H1 (cell line): Measurements from ENCODE around the gene TDRD1. TPM values are rescaled to one million over a fixed set of nuclear protein-coding genes. Genes with fewer than 3 reads are reported as not detected.

Source experiments
- CTCF ChIA-PET: fragments of 300-600 bp; sonication (Branson Sonifier 250); formaldehyde crosslinking; loops from one replicate; lab custom pipeline; 2021; ENCODE audit not compliant: partially characterized antibody; lab: Charles Lee
- POLR2A ChIA-PET: fragments of 300-600 bp; sonication (Branson Sonifier 250); formaldehyde crosslinking; loops from one replicate; lab custom pipeline; 2021; ENCODE audit warnings: inconsistent platforms; ENCODE audit not compliant: partially characterized antibody; lab: Charles Lee
- DNase-seq, 2 experiments: peaks; one replicate each; pipeline versions ENCODE4 v3.0.0 to v3.0.0-alpha.2; 2010 to 2022; ENCODE audit warnings: low spot score in 2 of 2, low read depth in 1 of 2, mixed read lengths in 1 of 2
- FAIRE-seq: peaks from 2 replicates; lab custom pipeline; 2011; peaks lifted over from hg19 to GRCh38; lab: Jason Lieb, UNC
- H2AFZ ChIP-seq: 2 replicates; pipeline ENCODE4 v1.8.1; 2012; ENCODE audit warnings: low read length, inconsistent platforms
- H2AK5ac ChIP-seq: 2 replicates; pipeline ENCODE4 v1.6.1; 2013; ENCODE audit warnings: low read depth, low read length
- H2BK120ac ChIP-seq: replicated peaks from 2 replicates; pipeline ENCODE3; 2013; ENCODE audit warnings: low read depth, low read length, inconsistent platforms
- H2BK12ac ChIP-seq: 2 replicates; pipeline ENCODE4 v1.6.1; 2013; ENCODE audit warnings: low read depth, low read length
- H2BK15ac ChIP-seq: 2 replicates; pipeline ENCODE4 v1.6.1; 2013; ENCODE audit warnings: low read length
- H2BK20ac ChIP-seq: 2 replicates; pipeline ENCODE4 v1.6.1; 2013; ENCODE audit warnings: low read length
- H2BK5ac ChIP-seq: 2 replicates; pipeline ENCODE4 v1.6.1; 2013; ENCODE audit warnings: low read depth, low read length
- H3K14ac ChIP-seq: 2 replicates; pipeline ENCODE4 v1.6.1; 2013; ENCODE audit warnings: inconsistent platforms; ENCODE audit not compliant: insufficient read length
- H3K18ac ChIP-seq: 2 replicates; pipeline ENCODE4 v1.6.1; 2013; ENCODE audit warnings: low read length; ENCODE audit errors: extremely low read depth
- H3K23ac ChIP-seq: 2 replicates; pipeline ENCODE4 v1.6.1; 2013; ENCODE audit warnings: inconsistent platforms; ENCODE audit not compliant: insufficient read length
- H3K23me2 ChIP-seq: 2 replicates; pipeline ENCODE4 v1.6.1; 2013; ENCODE audit warnings: low read depth, low read length
- H3K27ac ChIP-seq: 2 replicates; pipeline ENCODE4 v1.6.1; 2011; ENCODE audit warnings: low read depth, low read length, inconsistent platforms
- H3K27me3 ChIP-seq, 4 experiments: replicated peaks in 1 of 4; 1 replicate in 1 of 4; 2 replicates in 3 of 4; pipeline versions ENCODE4 v1.6.1 to v1.8.1; 2011 to 2013; ENCODE audit warnings: low read length in 3 of 4, mild to moderate bottlenecking in 3 of 4, inconsistent platforms in 2 of 4, mixed read lengths in 2 of 4, moderate library complexity in 1 of 4; ENCODE audit not compliant: control insufficient read depth in 3 of 4, insufficient read depth in 3 of 4; ENCODE audit errors: extremely low read depth in 1 of 4
- H3K36me3 ChIP-seq, 4 experiments: 2 replicates each; pipeline versions ENCODE4 v1.6.1 to v1.8.1; 2011 to 2013; ENCODE audit warnings: mild to moderate bottlenecking in 4 of 4, low read length in 3 of 4, moderate library complexity in 2 of 4, control low read depth in 1 of 4, inconsistent platforms in 1 of 4; ENCODE audit not compliant: insufficient read depth in 4 of 4, control insufficient read depth in 2 of 4
- H3K4ac ChIP-seq: replicated peaks from 2 replicates; pipeline ENCODE3; 2013; ENCODE audit warnings: low read length, low read depth, mixed read lengths, inconsistent platforms; ENCODE audit not compliant: insufficient read length
- H3K4me1 ChIP-seq, 4 experiments: replicated peaks in 1 of 4; 1 replicate in 1 of 4; 2 replicates in 3 of 4; pipeline versions ENCODE4 v1.6.1 to v1.8.1; 2011 to 2013; ENCODE audit warnings: low read length in 3 of 4, inconsistent platforms in 2 of 4, mixed read lengths in 1 of 4; ENCODE audit not compliant: insufficient read depth in 4 of 4, control insufficient read depth in 3 of 4
- H3K4me2 ChIP-seq, 2 experiments: 2 replicates each; pipeline versions ENCODE4 v1.6.1 to v1.8.1; 2011 to 2013; ENCODE audit warnings: low read depth in 2 of 2, low read length in 2 of 2, control low read depth in 1 of 2, inconsistent platforms in 1 of 2, mild to moderate bottlenecking in 1 of 2; ENCODE audit not compliant: insufficient read depth in 1 of 2
- H3K4me3 ChIP-seq, 4 experiments: fragments of 200-600, 300-600 bp in 1 of 4; sonication (generic), shearing (Covaris generic), sonication (Bioruptor Twin) in 1 of 4; 2 replicates each; pipeline versions ENCODE4 v1.5.1 to v1.8.1; 2011 to 2016; ENCODE audit warnings: low read length in 4 of 4, low read depth in 3 of 4, control low read depth in 2 of 4, inconsistent platforms in 2 of 4, mild to moderate bottlenecking in 2 of 4, mixed read lengths in 1 of 4, moderate library complexity in 1 of 4; ENCODE audit not compliant: insufficient read depth in 2 of 4; ENCODE audit errors: extremely low read depth in 1 of 4
- H3K56ac ChIP-seq: replicated peaks from 2 replicates; pipeline ENCODE3; 2013; ENCODE audit warnings: low read depth, mild to moderate bottlenecking, mixed read lengths, low read length, inconsistent platforms; ENCODE audit not compliant: insufficient read length
- H3K79me1 ChIP-seq: 2 replicates; pipeline ENCODE4 v1.6.1; 2013; ENCODE audit warnings: low read depth, low read length, control low read depth
- H3K79me2 ChIP-seq, 2 experiments: 2 replicates each; pipeline versions ENCODE4 v1.6.1 to v1.8.1; 2012 to 2013; ENCODE audit warnings: low read length in 2 of 2, mild to moderate bottlenecking in 2 of 2, inconsistent platforms in 1 of 2; ENCODE audit not compliant: insufficient read depth in 2 of 2, control insufficient read depth in 1 of 2
- H3K9ac ChIP-seq, 4 experiments: replicated peaks in 1 of 4; 1 replicate in 1 of 4; 2 replicates in 3 of 4; pipeline versions ENCODE4 v1.6.1 to v1.8.1; 2011 to 2013; ENCODE audit warnings: low read depth in 3 of 4, low read length in 3 of 4, control low read depth in 2 of 4, mild to moderate bottlenecking in 2 of 4, moderate library complexity in 2 of 4, inconsistent platforms in 1 of 4; ENCODE audit errors: extremely low read depth in 1 of 4
- H3K9me3 ChIP-seq, 2 experiments: 2 replicates each; pipeline versions ENCODE4 v1.6.1 to v1.8.1; 2012 to 2013; ENCODE audit warnings: mild to moderate bottlenecking in 2 of 2, moderate library complexity in 2 of 2, control low read depth in 1 of 2, inconsistent platforms in 1 of 2, low read depth in 1 of 2, low read length in 1 of 2, mixed read lengths in 1 of 2; ENCODE audit not compliant: insufficient read depth in 2 of 2
- H4K20me1 ChIP-seq, 2 experiments: replicated peaks in 1 of 2; 2 replicates each; pipeline versions ENCODE3 to v1.8.1; 2011 to 2013; ENCODE audit warnings: inconsistent platforms in 2 of 2, low read length in 2 of 2, mild to moderate bottlenecking in 1 of 2; ENCODE audit not compliant: insufficient read depth in 2 of 2, control insufficient read depth in 1 of 2
- H4K5ac ChIP-seq: 2 replicates; pipeline ENCODE4 v1.6.1; 2013; ENCODE audit warnings: low read length, low read depth, mixed read lengths, inconsistent platforms; ENCODE audit not compliant: insufficient read length
- H4K8ac ChIP-seq: 2 replicates; pipeline ENCODE4 v1.8.0; 2013; ENCODE audit warnings: mild to moderate bottlenecking, moderate library complexity, low read length, inconsistent platforms; ENCODE audit not compliant: insufficient read depth; ENCODE audit errors: extremely low read depth
- H4K91ac ChIP-seq: replicated peaks from 2 replicates; pipeline ENCODE3; 2013; ENCODE audit warnings: low read length, mixed read lengths, inconsistent platforms; ENCODE audit not compliant: insufficient read length
- JUN ChIP-seq: IDR thresholded peaks from 2 replicates; pipeline ENCODE4 v1.6.1; 2011; ENCODE audit warnings: low read depth, mild to moderate bottlenecking, improper control_type of control experiment, low read length
- NRF1 ChIP-seq: IDR thresholded peaks from 2 replicates; pipeline ENCODE4 v1.6.1; 2011; ENCODE audit warnings: mild to moderate bottlenecking, low read depth, low read length, improper control_type of control experiment
- TAF7 ChIP-seq: optimal IDR thresholded peaks from 2 replicates; pipeline ENCODE3; 2011; ENCODE audit warnings: low read depth, mild to moderate bottlenecking, inconsistent platforms, low read length, moderate library complexity, borderline replicate concordance
- whole genome bisulfite sequencing, 2 experiments: shearing (Covaris generic) in 1 of 2; methylation state at CpG; one replicate each; pipeline versions ENCODE4 v1.1.6 to v1.1.7; 2013 to 2015; ENCODE audit warnings: low lambda C conversion rate in 2 of 2, mixed read lengths in 2 of 2, inconsistent platforms in 1 of 2, low coverage in 1 of 2, missing lambda C conversion rate in 1 of 2; ENCODE audit not compliant: insufficient replicate concordance in 2 of 2, insufficient coverage in 1 of 2, insufficient read length in 1 of 2; ENCODE audit errors: extremely low coverage in 1 of 2, missing lambda C conversion rate in 1 of 2; 5-methylcytosine and 5-hydroxymethylcytosine counted together
- polyA plus RNA-seq, 7 experiments: library from polyadenylated mRNA; depleted of rRNA in 3 of 7; stranded (reverse) in 5 of 7; unstranded in 2 of 7; fragments of >200 nt in 5 of 7; fragments of 200-250 nt in 2 of 7; gene quantifications; 1 replicate in 5 of 7; 2 replicates in 1 of 7; 4 replicates in 1 of 7; pipeline versions ENCODE4 v1.2.1 to v1.2.3, GENCODE V29; 2011 to 2013; ENCODE audit warnings: missing spikeins in 2 of 7, mixed read lengths in 2 of 7
- total RNA-seq: library from RNA; stranded (reverse); fragmentation: NEBNext Ultra II Directional; extraction: Animal tissue kit (Norgen Biotek cat#: 25700); gene quantifications from 2 replicates; pipeline ENCODE4 v1.2.1, GENCODE V29; 2021

Gene TDRD1
- total and polyA plus RNA-seq, 2 of the 8 experiments (the other 6 are each of a cell fraction or from before 2014, with no cell fraction given) = 0.02 to 0.71 TPM

DNA sequence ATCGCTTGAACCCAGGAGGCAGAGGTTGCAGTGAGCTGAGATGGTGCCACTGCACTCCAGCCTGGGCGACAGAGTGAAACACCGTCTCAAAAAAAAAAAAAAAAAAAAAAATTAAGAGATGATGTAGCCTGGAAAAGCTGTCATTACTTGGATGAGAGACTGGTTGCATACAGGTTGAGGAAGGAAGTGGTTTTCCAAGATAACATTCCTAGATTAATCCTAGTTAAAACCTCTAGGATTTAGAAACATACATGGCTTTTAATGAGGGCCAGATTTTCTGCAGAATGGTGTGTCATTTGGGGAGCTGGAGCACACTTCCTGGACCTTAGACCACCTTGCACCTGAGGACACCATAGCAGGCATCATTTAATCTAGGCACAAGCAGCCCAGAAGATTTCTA, 77.7 kb downstream of the TDRD1 start:
- Histone ChIP-seq H3K36me3 (no peaks in the 10 kb centered on the region), H3K4me1 (no peaks in the 10 kb centered on the region), H3K79me1 (no peaks in the 10 kb centered on the region; the same call in 1 of the 2 replicates), H2BK20ac (no peak overlapping the region), H3K4ac (no peak overlapping the region), H2BK12ac (no peak overlapping the region), H3K27ac (no peak overlapping the region), H4K8ac (no peak overlapping the region), H3K18ac (no peak overlapping the region), H3K23me2 (no peaks in the 10 kb centered on the region), H3K14ac (no peak overlapping the region), H3K56ac (no peak overlapping the region), H4K91ac (no peak overlapping the region), H3K9me3 (0 out of 4 replicates have a peak, but pooled peaks cover 0 to 2% of the 10 kb centered on the region in 2 experiments), H4K20me1 (no peaks in the 10 kb centered on the region), H2BK120ac (no peak overlapping the region), H2AFZ (no peak overlapping the region), H2BK5ac (no peak overlapping the region), H3K9ac (no peak overlapping the region), H3K23ac (no peak overlapping the region), H2BK15ac (no peak overlapping the region), H3K27me3 (no peaks in the 10 kb centered on the region), H3K79me2 (no peaks in the 10 kb centered on the region), H3K4me2 (no peak overlapping the region), H3K4me3 (no peak overlapping the region), H4K5ac (no peak overlapping the region), H2AK5ac (no peak overlapping the region)
- FAIRE-seq (no peak), DNase-seq (no peak)
- 100% methylated on average over 2 of the region's 3 CpGs; no CpG with 5 or more reads in 1 of the 2 experiments for WGBS, 2 experiments
- CTCF ChIA-PET = no interaction called here
- POLR2A ChIA-PET = interaction anchor here (0.6 kb wide), 1 partner anchor 404 kb away, joined by 3 read pairs; no protein-coding TSS in a partner anchor
- TF ChIP-seq NRF1 (no peak), JUN (no peak), TAF7 (no peak)
